GM06990 (cell line): ENCODE results near the gene CLCN6.

ENCODE experiments used
- DNase-seq: peaks from one replicate; pipeline ENCODE4 v3.0.0-alpha.2; 2011; ENCODE audit not compliant: insufficient read length; ENCODE audit errors: extremely low read depth
- H3K27me3 ChIP-seq: replicated peaks from 2 replicates; pipeline ENCODE4 v1.6.0; 2011; ENCODE audit warnings: low read length; ENCODE audit not compliant: control insufficient read depth, insufficient read depth
- H3K36me3 ChIP-seq: 2 replicates; pipeline ENCODE4 v1.5.1; 2011; ENCODE audit warnings: low read length; ENCODE audit not compliant: control insufficient read depth, insufficient read depth
- H3K4me3 ChIP-seq: replicated peaks from 2 replicates; pipeline ENCODE4 v1.5.1; 2011; ENCODE audit warnings: low read depth, mild to moderate bottlenecking, control low read depth, low read length
- CTCF ChIP-seq: IDR thresholded peaks from 2 replicates; pipeline ENCODE4 v1.5.1; 2011; ENCODE audit warnings: low read length, control low read depth, mild to moderate bottlenecking, inconsistent platforms; ENCODE audit not compliant: insufficient read depth, poor library complexity, severe bottlenecking

The CLCN6 gene

GRCh38 chr1:11781297-11781696 lies 24.7 kb upstream of the CLCN6 start:
- DNase-seq: no peak
- TF ChIP-seq CTCF: no peak
- H3K4me3 ChIP-seq: no peak overlapping the region
- no peaks in the 10 kb centered on the region for H3K27me3 ChIP-seq
- H3K36me3 ChIP-seq: no peaks in the 10 kb centered on the region

- TF ChIP-seq CTCF: no peak
- DNase-seq: no peak
- Histone ChIP-seq H3K27me3 (no peaks in the 10 kb centered on the region), H3K4me3 (no peak overlapping the region), H3K36me3 (no peaks in the 10 kb centered on the region)
These were observed 23.8 kb upstream of the CLCN6 start for GRCh38 chr1:11782127-11782708.

GRCh38 chr1:11783556-11783955 lies 22.4 kb upstream of the CLCN6 start:
- DNase-seq: no peak
- Histone ChIP-seq H3K36me3 (no peaks in the 10 kb centered on the region), H3K4me3 (no peak overlapping the region), H3K27me3 (no peaks in the 10 kb centered on the region)
- TF ChIP-seq CTCF: no peak

GRCh38 chr1:11784256-11784992 lies 21.6 kb upstream of the CLCN6 start:
- no peak for DNase-seq
- no peak for TF ChIP-seq CTCF
- no peaks in the 10 kb centered on the region for H3K27me3 ChIP-seq
- no peaks in the 10 kb centered on the region for H3K36me3 ChIP-seq
- no peak overlapping the region for H3K4me3 ChIP-seq

GRCh38 chr1:11784993-11785769 lies 20.8 kb upstream of the CLCN6 start:
- DNase-seq: peak; percentile 60

More at GRCh38 chr1:11784993-11785769, 20.8 kb upstream of the CLCN6 start:
- Histone ChIP-seq H3K27me3 (no peaks in the 10 kb centered on the region), H3K4me3 (no peak overlapping the region), H3K36me3 (peaks cover 2% of the 10 kb centered on the region; the same call in 1 of the 2 replicates)
- TF ChIP-seq CTCF: peak; percentile 95
